Keratinocyte (primary cell): ENCODE measurements around the gene POMT1. TPM values are rescaled to one million over a fixed set of nuclear protein-coding genes. Genes with fewer than 3 reads are reported as not detected.

Experiments
- DNase-seq: peaks from one replicate; pipeline ENCODE4 v3.0.0-alpha.2; 2011; ENCODE audit warnings: low read depth, missing footprints, low spot score
- FAIRE-seq: peaks from 2 replicates; lab custom pipeline; 2011; peaks lifted over from hg19 to GRCh38; lab: Jason Lieb, UNC
- H2AFZ ChIP-seq: 2 replicates; pipeline ENCODE4 v1.6.0; 2012; ENCODE audit warnings: low read length, control low read depth, inconsistent platforms; ENCODE audit not compliant: control insufficient read depth
- H3K27ac ChIP-seq: 2 replicates; pipeline ENCODE4 v1.5.1; 2011; ENCODE audit warnings: low read length; ENCODE audit not compliant: control insufficient read depth, insufficient read depth
- H3K27me3 ChIP-seq: 3 replicates; pipeline ENCODE4 v1.6.0; 2011; ENCODE audit warnings: low read length; ENCODE audit not compliant: control insufficient read depth, insufficient read depth; ENCODE audit errors: extremely low read depth
- H3K36me3 ChIP-seq, 2 experiments: 2 replicates in 1 of 2; 3 replicates in 1 of 2; pipeline ENCODE4 v1.5.1; 2011; ENCODE audit warnings: low read length in 2 of 2, mild to moderate bottlenecking in 1 of 2; ENCODE audit not compliant: control insufficient read depth in 2 of 2, insufficient read depth in 2 of 2; ENCODE audit errors: extremely low read depth in 1 of 2
- H3K4me1 ChIP-seq: 3 replicates; pipeline ENCODE4 v1.5.1; 2011; ENCODE audit warnings: low read length; ENCODE audit not compliant: control insufficient read depth, insufficient read depth; ENCODE audit errors: extremely low read depth
- H3K4me2 ChIP-seq: 3 replicates; pipeline ENCODE4 v1.6.0; 2011; ENCODE audit warnings: low read depth, low read length; ENCODE audit not compliant: control insufficient read depth, insufficient read depth; ENCODE audit errors: extremely low read depth
- H3K4me3 ChIP-seq, 3 experiments: fragments of 200-600 bp in 1 of 3; sonication (generic) in 1 of 3; 2 replicates in 2 of 3; 3 replicates in 1 of 3; pipeline ENCODE4 v1.5.1; 2011 to 2016; ENCODE audit warnings: low read length in 3 of 3, mild to moderate bottlenecking in 3 of 3, control low read depth in 2 of 3, inconsistent platforms in 1 of 3, low read depth in 1 of 3, mixed read lengths in 1 of 3, mixed run types in 1 of 3, moderate library complexity in 1 of 3; ENCODE audit not compliant: control insufficient read depth in 2 of 3, insufficient read depth in 2 of 3; ENCODE audit errors: extremely low read depth in 1 of 3
- H3K79me2 ChIP-seq: 2 replicates; pipeline ENCODE4 v1.6.0; 2012; ENCODE audit warnings: low read length; ENCODE audit not compliant: control insufficient read depth, insufficient read depth
- H3K9ac ChIP-seq: 3 replicates; pipeline ENCODE4 v1.6.0; 2011; ENCODE audit warnings: low read length; ENCODE audit not compliant: control insufficient read depth, insufficient read depth; ENCODE audit errors: extremely low read depth
- H3K9me1 ChIP-seq: 3 replicates; pipeline ENCODE4 v1.6.0; 2011; ENCODE audit warnings: low read length; ENCODE audit not compliant: control insufficient read depth, insufficient read depth; ENCODE audit errors: extremely low read depth
- H3K9me3 ChIP-seq: 2 replicates; pipeline ENCODE4 v1.5.1; 2012; ENCODE audit warnings: low read depth, low read length; ENCODE audit not compliant: control insufficient read depth
- H4K20me1 ChIP-seq: 3 replicates; pipeline ENCODE4 v1.6.0; 2011; ENCODE audit warnings: low read length; ENCODE audit not compliant: control insufficient read depth, insufficient read depth; ENCODE audit errors: extremely low read depth
- CTCF ChIP-seq, 3 experiments: IDR thresholded peaks in 1 of 3; conservative IDR thresholded peaks in 1 of 3; optimal IDR thresholded peaks in 1 of 3; 2 replicates in 2 of 3; 3 replicates in 1 of 3; pipeline versions ENCODE3 to v1.5.1; 2011; ENCODE audit warnings: low read length in 3 of 3, mild to moderate bottlenecking in 3 of 3, moderate library complexity in 2 of 3, control low read depth in 1 of 3, inconsistent platforms in 1 of 3; ENCODE audit not compliant: insufficient read depth in 2 of 3; ENCODE audit errors: extremely low read depth in 1 of 3
- EZH2 ChIP-seq: IDR thresholded peaks from one replicate; pipeline ENCODE4 v1.6.1; 2012; ENCODE audit warnings: inconsistent platforms, mild to moderate bottlenecking, low read length, moderate library complexity
- dilution Hi-C: fragments of 300-500 bp; cut with MboI; formaldehyde crosslinking; loops from one replicate; pipeline ENCODE4 v1.7.0; 2020; ENCODE audit warnings: low sequenced_read_pairs; ENCODE audit not compliant: extremely low pct_ligation_motif_present
- polyA plus RNA-seq, 5 experiments: library from polyadenylated mRNA; depleted of rRNA in 3 of 5; stranded (reverse) in 3 of 5; stranded (forward) in 1 of 5; unstranded in 1 of 5; fragments of >200 nt; gene quantifications; 1 replicate in 1 of 5; 2 replicates in 3 of 5; 3 replicates in 1 of 5; pipeline versions ENCODE4 v1.2.1 to v1.2.3, GENCODE V29; 2011 to 2012; ENCODE audit warnings: missing spikeins in 2 of 5, low read depth in 1 of 5, low replicate concordance in 1 of 5

POMT1 gene
- polyA plus RNA-seq, 1 donor (not counting 4 experiments of a cell fraction or from before 2014, with no cell fraction given) = 10.3 TPM

- no peak overlapping the region for H3K4me3 ChIP-seq
- dilution Hi-C loops = no loop called here
- H3K27me3 ChIP-seq = no peaks in the 10 kb centered on the region
- H3K9ac ChIP-seq = no peak overlapping the region
- H3K79me2 ChIP-seq = peaks cover 17% of the 10 kb centered on the region
- no peak overlapping the region for H2AFZ ChIP-seq
- TF ChIP-seq EZH2 (no peak), CTCF (optimal IDR thresholded peaks at IDR 0.05 in 1 of 3, IDR thresholded peaks at IDR 0.05 in 1 of 3, conservative IDR thresholded peaks at IDR 0.05 in 1 of 3; ENCODE audit: extremely low read depth in 1 of 3, insufficient read depth in 2 of 3, low read length in 3 of 3) (no peak)
- FAIRE-seq (no peak), DNase-seq (no peak)
- peaks cover 4% of the 10 kb centered on the region for H3K4me1 ChIP-seq
- H3K9me3 ChIP-seq = no peaks in the 10 kb centered on the region
- no peaks in the 10 kb centered on the region for H3K9me1 ChIP-seq
- H3K27ac ChIP-seq = no peak overlapping the region
- no peak overlapping the region for H3K4me2 ChIP-seq
- H4K20me1 ChIP-seq = peaks cover 21% of the 10 kb centered on the region
- H3K36me3 ChIP-seq = peaks cover 62 to 64% of the 10 kb centered on the region in 2 experiments
These were observed 25.4 kb upstream of the POMT1 start for GRCh38 chr9:131477367-131477766.

- TF ChIP-seq CTCF (optimal IDR thresholded peaks at IDR 0.05 in 1 of 3, IDR thresholded peaks at IDR 0.05 in 1 of 3, conservative IDR thresholded peaks at IDR 0.05 in 1 of 3; ENCODE audit: extremely low read depth in 1 of 3, insufficient read depth in 2 of 3, low read length in 3 of 3) = no peak
- TF ChIP-seq EZH2 = no peak
- peaks cover 4% of the 10 kb centered on the region for H3K4me1 ChIP-seq
- H3K27ac ChIP-seq = no peak overlapping the region
- no peak overlapping the region for H3K4me2 ChIP-seq
- no peak overlapping the region for H2AFZ ChIP-seq
- dilution Hi-C loops = no loop called here
- no peaks in the 10 kb centered on the region for H3K9me1 ChIP-seq
- FAIRE-seq = no peak
- no peaks in the 10 kb centered on the region for H3K27me3 ChIP-seq
- no peaks in the 10 kb centered on the region for H3K9me3 ChIP-seq
- no peak overlapping the region for H3K4me3 ChIP-seq
- H4K20me1 ChIP-seq = peaks cover 19% of the 10 kb centered on the region
- no peak for DNase-seq
- peaks cover 62 to 66% of the 10 kb centered on the region in 2 experiments for H3K36me3 ChIP-seq
- H3K79me2 ChIP-seq = peaks cover 14% of the 10 kb centered on the region
- H3K9ac ChIP-seq = no peak overlapping the region
These were observed 24.8 kb upstream of the POMT1 start for GRCh38 chr9:131477816-131478419.
